Liver (tissue), 9 donors: ENCODE data around the gene DIPK1C. TPM values are rescaled to one million over a fixed set of nuclear protein-coding genes. Genes with fewer than 3 reads are reported as not detected.

Source experiments
- DNase-seq: peaks from one replicate; pipeline ENCODE4 v3.0.0-alpha.2; 2017; ENCODE audit warnings: low spot score
- H3K27ac ChIP-seq, 2 donors: one replicate each; pipeline ENCODE4 v1.7.0; 2013; ENCODE audit warnings: inconsistent platforms in 2 of 2, low read length in 2 of 2, control low read depth in 1 of 2, low read depth in 1 of 2, mild to moderate bottlenecking in 1 of 2
- H3K27me3 ChIP-seq, 4 donors: one replicate each; pipeline versions ENCODE4 v1.6.1 to v1.7.0; 2013; ENCODE audit warnings: low read length in 3 of 4, inconsistent platforms in 1 of 4, mild to moderate bottlenecking in 1 of 4, moderate library complexity in 1 of 4; ENCODE audit not compliant: control insufficient read depth in 4 of 4, insufficient read depth in 4 of 4
- H3K36me3 ChIP-seq, 4 donors: one replicate each; pipeline versions ENCODE4 v1.6.1 to v1.7.0; 2013; ENCODE audit warnings: low read length in 3 of 4, mild to moderate bottlenecking in 3 of 4, low read depth in 1 of 4, moderate library complexity in 1 of 4; ENCODE audit not compliant: control insufficient read depth in 4 of 4, insufficient read depth in 3 of 4
- H3K4me1 ChIP-seq, 4 donors: one replicate each; pipeline versions ENCODE4 v1.6.1 to v1.7.0; 2013; ENCODE audit warnings: low read length in 3 of 4, mild to moderate bottlenecking in 3 of 4, moderate library complexity in 1 of 4; ENCODE audit not compliant: control insufficient read depth in 4 of 4, insufficient read depth in 4 of 4
- H3K4me3 ChIP-seq, 3 donors: one replicate each; pipeline versions ENCODE4 v1.6.1 to v1.7.0; 2013; ENCODE audit warnings: low read length in 3 of 3, control low read depth in 1 of 3, low read depth in 1 of 3, mild to moderate bottlenecking in 1 of 3
- H3K9ac ChIP-seq, 2 donors: one replicate each; pipeline ENCODE4 v1.7.0; 2013; ENCODE audit warnings: low read length in 2 of 2, mild to moderate bottlenecking in 2 of 2, moderate library complexity in 2 of 2, control low read depth in 1 of 2, low read depth in 1 of 2
- H3K9me3 ChIP-seq, 4 donors: one replicate each; pipeline versions ENCODE4 v1.6.1 to v1.7.0; 2013; ENCODE audit warnings: low read length in 3 of 4; ENCODE audit not compliant: control insufficient read depth in 4 of 4
- EGR1 ChIP-seq, 2 donors: IDR thresholded peaks; 2 replicates each; pipeline ENCODE4 v1.6.1; 2016 to 2018; ENCODE audit warnings: antibody characterized with exemption in 2 of 2, low read depth in 2 of 2
- FOXA1 ChIP-seq: IDR thresholded peaks from 2 replicates; pipeline ENCODE4 v1.6.1; 2016; ENCODE audit warnings: antibody characterized with exemption
- FOXA2 ChIP-seq: IDR thresholded peaks from 2 replicates; pipeline ENCODE4 v1.6.1; 2016; ENCODE audit warnings: antibody characterized with exemption
- HNF4A ChIP-seq, 2 donors: conservative IDR thresholded peaks; 2 replicates each; pipeline ENCODE4 v1.6.1; 2016; ENCODE audit warnings: antibody characterized with exemption in 2 of 2, mild to moderate bottlenecking in 2 of 2
- HNF4G ChIP-seq: IDR thresholded peaks from 2 replicates; pipeline ENCODE4 v1.6.1; 2016; ENCODE audit warnings: antibody characterized with exemption
- JUND ChIP-seq, 2 donors: IDR thresholded peaks; 2 replicates each; pipeline ENCODE4 v1.6.1; 2016; ENCODE audit warnings: antibody characterized with exemption in 2 of 2
- RAD21 ChIP-seq, 2 donors: IDR thresholded peaks; 2 replicates each; pipeline ENCODE4 v1.6.1; 2016; ENCODE audit warnings: antibody characterized with exemption in 2 of 2, mild to moderate bottlenecking in 2 of 2
- RXRA ChIP-seq, 2 donors: IDR thresholded peaks; 2 replicates each; pipeline ENCODE4 v1.6.1; 2017 to 2018; ENCODE audit warnings: antibody characterized with exemption in 2 of 2, mild to moderate bottlenecking in 1 of 2
- SP1 ChIP-seq: IDR thresholded peaks from 2 replicates; pipeline ENCODE4 v1.6.1; 2018; ENCODE audit warnings: antibody characterized with exemption, mild to moderate bottlenecking
- TAF1 ChIP-seq: conservative IDR thresholded peaks from 2 replicates; pipeline ENCODE4 v1.6.1; 2016; ENCODE audit warnings: antibody characterized with exemption, mild to moderate bottlenecking
- YY1 ChIP-seq: IDR thresholded peaks from 2 replicates; pipeline ENCODE4 v1.6.1; 2016; ENCODE audit warnings: antibody characterized with exemption, mild to moderate bottlenecking
- WGBS: extraction: QIAGEN DNeasy Blood & Tissue Kit; methylation state at CpG from one replicate; pipeline ENCODE4 v1.1.7; 2013; 5-methylcytosine and 5-hydroxymethylcytosine counted together
- polyA plus RNA-seq, 2 donors: library from polyadenylated mRNA; stranded (reverse) in 1 of 2; unstranded in 1 of 2; fragments of 200-250 nt in 1 of 2; fragments of >200 nt in 1 of 2; fragmentation: Nextera tagmentation in 1 of 2; extraction: Ambion mirVana in 1 of 2; gene quantifications; one replicate each; pipeline versions ENCODE4 v1.2.1 to v1.2.3, GENCODE V29; 2013 to 2015
- total RNA-seq, 2 donors: library from RNA; depleted of rRNA; stranded (reverse); fragments of >200 nt; gene quantifications; one replicate each; pipeline ENCODE4 v1.2.3, GENCODE V29; 2014
- TF ChIP-seq, protein P1 (sequence below): fragments of 150-350 bp; IDR thresholded peaks from 2 replicates; pipeline ENCODE4 v1.5.1; 2017; ENCODE audit warnings: improper control_type of control experiment, low read depth, low read length; ENCODE audit not compliant: missing input control
- TF ChIP-seq, protein P2 (sequence below): IDR thresholded peaks from 2 replicates; pipeline ENCODE4 v1.6.1; 2016; ENCODE audit warnings: antibody characterized with exemption
- TF ChIP-seq, protein P3 (sequence below): IDR thresholded peaks from 2 replicates; pipeline ENCODE4 v1.6.1; 2016; ENCODE audit warnings: antibody characterized with exemption, mild to moderate bottlenecking
- TF ChIP-seq, protein P4 (sequence below): IDR thresholded peaks from 2 replicates; pipeline ENCODE4 v1.6.1; 2016; ENCODE audit warnings: antibody characterized with exemption
- donor health status: healthy.
- donor health status: healthy.
- donor health status: healthy.
- donor health status: healthy.
- donor health status: healthy.

The DIPK1C gene
- total and polyA plus RNA-seq, 4 donors = 0.06 to 0.19 (median 0.08) TPM; not detected in 1

DNA sequence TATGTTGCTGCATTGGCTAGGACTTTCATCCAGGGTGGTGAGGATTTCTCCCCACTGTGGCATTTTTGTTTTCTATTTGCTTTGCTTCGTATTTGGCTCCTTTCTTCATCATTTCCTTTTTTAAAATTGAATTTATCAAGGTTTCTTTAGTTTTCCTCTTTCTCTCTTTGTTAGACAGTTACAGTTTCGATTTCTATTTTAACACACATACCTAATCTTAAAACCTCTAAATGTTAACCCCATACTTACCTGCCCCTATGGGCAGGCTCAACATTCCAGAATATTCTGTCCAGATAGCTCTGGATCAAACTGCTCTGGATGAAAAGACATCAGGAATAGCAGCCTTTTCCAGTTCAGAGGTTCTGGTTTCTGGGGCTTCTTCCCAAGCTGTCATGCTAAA lies 49.2 kb downstream of the DIPK1C start:
- H3K36me3 ChIP-seq = no peaks in the 10 kb centered on the region
- no peak for DNase-seq
- no peaks in the 10 kb centered on the region for H3K27me3 ChIP-seq
- no peak overlapping the region for H3K27ac ChIP-seq
- WGBS = 37% methylated on average over 2 of the region's 2 CpGs
- peak overlapping the region in 1 of 2 donors; percentile 14 for H3K9ac ChIP-seq
- no peak overlapping the region for H3K4me3 ChIP-seq
- no peak for TF ChIP-seq JUND (IDR thresholded peaks at IDR 0.05)
- TF ChIP-seq HNF4A (conservative IDR thresholded peaks at IDR 0.05) = no peak
- TF ChIP-seq, protein P1, sequence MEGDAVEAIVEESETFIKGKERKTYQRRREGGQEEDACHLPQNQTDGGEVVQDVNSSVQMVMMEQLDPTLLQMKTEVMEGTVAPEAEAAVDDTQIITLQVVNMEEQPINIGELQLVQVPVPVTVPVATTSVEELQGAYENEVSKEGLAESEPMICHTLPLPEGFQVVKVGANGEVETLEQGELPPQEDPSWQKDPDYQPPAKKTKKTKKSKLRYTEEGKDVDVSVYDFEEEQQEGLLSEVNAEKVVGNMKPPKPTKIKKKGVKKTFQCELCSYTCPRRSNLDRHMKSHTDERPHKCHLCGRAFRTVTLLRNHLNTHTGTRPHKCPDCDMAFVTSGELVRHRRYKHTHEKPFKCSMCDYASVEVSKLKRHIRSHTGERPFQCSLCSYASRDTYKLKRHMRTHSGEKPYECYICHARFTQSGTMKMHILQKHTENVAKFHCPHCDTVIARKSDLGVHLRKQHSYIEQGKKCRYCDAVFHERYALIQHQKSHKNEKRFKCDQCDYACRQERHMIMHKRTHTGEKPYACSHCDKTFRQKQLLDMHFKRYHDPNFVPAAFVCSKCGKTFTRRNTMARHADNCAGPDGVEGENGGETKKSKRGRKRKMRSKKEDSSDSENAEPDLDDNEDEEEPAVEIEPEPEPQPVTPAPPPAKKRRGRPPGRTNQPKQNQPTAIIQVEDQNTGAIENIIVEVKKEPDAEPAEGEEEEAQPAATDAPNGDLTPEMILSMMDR = no peak
- TF ChIP-seq, protein P2, sequence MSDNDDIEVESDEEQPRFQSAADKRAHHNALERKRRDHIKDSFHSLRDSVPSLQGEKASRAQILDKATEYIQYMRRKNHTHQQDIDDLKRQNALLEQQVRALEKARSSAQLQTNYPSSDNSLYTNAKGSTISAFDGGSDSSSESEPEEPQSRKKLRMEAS = no peak
- TF ChIP-seq, protein P3, sequence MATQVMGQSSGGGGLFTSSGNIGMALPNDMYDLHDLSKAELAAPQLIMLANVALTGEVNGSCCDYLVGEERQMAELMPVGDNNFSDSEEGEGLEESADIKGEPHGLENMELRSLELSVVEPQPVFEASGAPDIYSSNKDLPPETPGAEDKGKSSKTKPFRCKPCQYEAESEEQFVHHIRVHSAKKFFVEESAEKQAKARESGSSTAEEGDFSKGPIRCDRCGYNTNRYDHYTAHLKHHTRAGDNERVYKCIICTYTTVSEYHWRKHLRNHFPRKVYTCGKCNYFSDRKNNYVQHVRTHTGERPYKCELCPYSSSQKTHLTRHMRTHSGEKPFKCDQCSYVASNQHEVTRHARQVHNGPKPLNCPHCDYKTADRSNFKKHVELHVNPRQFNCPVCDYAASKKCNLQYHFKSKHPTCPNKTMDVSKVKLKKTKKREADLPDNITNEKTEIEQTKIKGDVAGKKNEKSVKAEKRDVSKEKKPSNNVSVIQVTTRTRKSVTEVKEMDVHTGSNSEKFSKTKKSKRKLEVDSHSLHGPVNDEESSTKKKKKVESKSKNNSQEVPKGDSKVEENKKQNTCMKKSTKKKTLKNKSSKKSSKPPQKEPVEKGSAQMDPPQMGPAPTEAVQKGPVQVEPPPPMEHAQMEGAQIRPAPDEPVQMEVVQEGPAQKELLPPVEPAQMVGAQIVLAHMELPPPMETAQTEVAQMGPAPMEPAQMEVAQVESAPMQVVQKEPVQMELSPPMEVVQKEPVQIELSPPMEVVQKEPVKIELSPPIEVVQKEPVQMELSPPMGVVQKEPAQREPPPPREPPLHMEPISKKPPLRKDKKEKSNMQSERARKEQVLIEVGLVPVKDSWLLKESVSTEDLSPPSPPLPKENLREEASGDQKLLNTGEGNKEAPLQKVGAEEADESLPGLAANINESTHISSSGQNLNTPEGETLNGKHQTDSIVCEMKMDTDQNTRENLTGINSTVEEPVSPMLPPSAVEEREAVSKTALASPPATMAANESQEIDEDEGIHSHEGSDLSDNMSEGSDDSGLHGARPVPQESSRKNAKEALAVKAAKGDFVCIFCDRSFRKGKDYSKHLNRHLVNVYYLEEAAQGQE = no peak
- no peak for TF ChIP-seq EGR1 (IDR thresholded peaks at IDR 0.05; ENCODE audit: low read depth in 2 of 2)
- TF ChIP-seq RAD21 (IDR thresholded peaks at IDR 0.05) = no peak
- TF ChIP-seq SP1 = no peak
- TF ChIP-seq, protein P4, sequence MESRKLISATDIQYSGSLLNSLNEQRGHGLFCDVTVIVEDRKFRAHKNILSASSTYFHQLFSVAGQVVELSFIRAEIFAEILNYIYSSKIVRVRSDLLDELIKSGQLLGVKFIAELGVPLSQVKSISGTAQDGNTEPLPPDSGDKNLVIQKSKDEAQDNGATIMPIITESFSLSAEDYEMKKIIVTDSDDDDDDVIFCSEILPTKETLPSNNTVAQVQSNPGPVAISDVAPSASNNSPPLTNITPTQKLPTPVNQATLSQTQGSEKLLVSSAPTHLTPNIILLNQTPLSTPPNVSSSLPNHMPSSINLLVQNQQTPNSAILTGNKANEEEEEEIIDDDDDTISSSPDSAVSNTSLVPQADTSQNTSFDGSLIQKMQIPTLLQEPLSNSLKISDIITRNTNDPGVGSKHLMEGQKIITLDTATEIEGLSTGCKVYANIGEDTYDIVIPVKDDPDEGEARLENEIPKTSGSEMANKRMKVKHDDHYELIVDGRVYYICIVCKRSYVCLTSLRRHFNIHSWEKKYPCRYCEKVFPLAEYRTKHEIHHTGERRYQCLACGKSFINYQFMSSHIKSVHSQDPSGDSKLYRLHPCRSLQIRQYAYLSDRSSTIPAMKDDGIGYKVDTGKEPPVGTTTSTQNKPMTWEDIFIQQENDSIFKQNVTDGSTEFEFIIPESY = no peak
- TF ChIP-seq FOXA2 = no peak
- TF ChIP-seq TAF1 = no peak
- TF ChIP-seq RXRA (IDR thresholded peaks at IDR 0.05) = no peak
- H3K4me1 ChIP-seq = no peaks in the 10 kb centered on the region
- no peaks in the 10 kb centered on the region for H3K9me3 ChIP-seq

DNA sequence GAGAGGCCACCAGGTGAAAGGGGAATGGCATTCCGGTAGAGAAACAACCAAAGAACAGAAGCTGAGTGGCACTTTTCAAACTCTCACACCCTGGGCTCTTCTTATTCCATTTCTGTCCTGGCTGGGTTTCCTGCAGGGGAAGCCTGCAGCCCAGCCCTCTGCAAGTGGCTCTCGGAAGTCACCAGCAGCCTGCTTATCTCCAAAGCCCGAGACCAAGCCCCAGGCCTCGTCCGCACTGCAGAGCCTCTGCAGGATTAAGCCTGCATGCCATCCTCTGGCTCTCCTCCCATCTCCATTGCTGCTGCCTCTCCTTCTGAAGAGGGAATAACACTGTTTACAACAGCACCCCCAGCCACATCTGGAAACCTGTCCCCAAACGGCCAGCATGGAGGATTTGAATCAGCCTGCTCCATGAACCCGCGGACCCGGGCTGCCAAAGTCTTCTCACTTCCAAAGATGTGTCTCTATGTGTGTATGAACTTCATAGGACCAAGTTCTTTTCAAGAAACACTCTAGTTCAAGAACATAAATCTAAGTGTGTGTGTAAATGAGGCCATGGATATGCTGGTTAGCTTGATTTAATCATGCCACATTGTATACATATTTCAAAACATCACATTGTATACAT lies 54.2 kb downstream of the DIPK1C start:
- Histone ChIP-seq H3K27ac (no peak overlapping the region), H3K9me3 (no peaks in the 10 kb centered on the region), H3K4me1 (no peaks in the 10 kb centered on the region), H3K4me3 (no peak overlapping the region), H3K27me3 (no peaks in the 10 kb centered on the region), H3K9ac (no peak overlapping the region), H3K36me3 (no peaks in the 10 kb centered on the region)
- 83% methylated on average over 9 of the region's 9 CpGs for WGBS
- no peak for TF ChIP-seq JUND (IDR thresholded peaks at IDR 0.05)
- TF ChIP-seq, protein P3 = no peak
- no peak for TF ChIP-seq FOXA1
- no peak for TF ChIP-seq YY1
- TF ChIP-seq HNF4G = no peak
- TF ChIP-seq RXRA (IDR thresholded peaks at IDR 0.05) = no peak
- DNase-seq = no peak
